GM12874 (cell line): Measurements from ENCODE around the gene LTB4R.

Source experiments
- CTCF ChIP-seq: IDR thresholded peaks from 2 replicates; pipeline ENCODE4 v1.5.1; 2011; ENCODE audit warnings: low read depth, mild to moderate bottlenecking, control low read depth, low read length, moderate library complexity; ENCODE audit not compliant: insufficient read depth

Gene LTB4R

DNA sequence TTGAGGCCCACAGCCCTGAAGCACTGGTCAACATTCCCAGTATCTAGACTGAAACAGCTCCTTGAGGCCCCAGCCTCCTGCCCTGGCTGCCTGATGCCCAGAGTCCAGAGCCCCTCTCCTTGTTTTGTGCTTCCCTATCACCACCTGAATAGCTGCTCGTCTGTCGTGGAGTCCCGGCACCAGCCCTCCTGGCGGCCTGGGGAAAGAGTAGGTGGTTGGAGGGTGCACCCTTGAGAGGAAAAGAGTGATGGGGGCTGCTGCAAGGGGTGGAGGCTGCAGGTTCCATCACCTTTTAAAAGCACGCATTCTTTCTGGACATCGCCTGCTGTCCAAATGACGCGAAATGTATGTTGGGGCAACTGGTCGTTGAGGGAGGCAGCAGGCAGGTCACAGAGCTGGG lies 43.1 kb upstream of the LTB4R start:
- TF ChIP-seq CTCF = no peak

- no peak for TF ChIP-seq CTCF
These were observed 41.9 kb upstream of the LTB4R start for GRCh38 chr14:24269368-24269767.

DNA sequence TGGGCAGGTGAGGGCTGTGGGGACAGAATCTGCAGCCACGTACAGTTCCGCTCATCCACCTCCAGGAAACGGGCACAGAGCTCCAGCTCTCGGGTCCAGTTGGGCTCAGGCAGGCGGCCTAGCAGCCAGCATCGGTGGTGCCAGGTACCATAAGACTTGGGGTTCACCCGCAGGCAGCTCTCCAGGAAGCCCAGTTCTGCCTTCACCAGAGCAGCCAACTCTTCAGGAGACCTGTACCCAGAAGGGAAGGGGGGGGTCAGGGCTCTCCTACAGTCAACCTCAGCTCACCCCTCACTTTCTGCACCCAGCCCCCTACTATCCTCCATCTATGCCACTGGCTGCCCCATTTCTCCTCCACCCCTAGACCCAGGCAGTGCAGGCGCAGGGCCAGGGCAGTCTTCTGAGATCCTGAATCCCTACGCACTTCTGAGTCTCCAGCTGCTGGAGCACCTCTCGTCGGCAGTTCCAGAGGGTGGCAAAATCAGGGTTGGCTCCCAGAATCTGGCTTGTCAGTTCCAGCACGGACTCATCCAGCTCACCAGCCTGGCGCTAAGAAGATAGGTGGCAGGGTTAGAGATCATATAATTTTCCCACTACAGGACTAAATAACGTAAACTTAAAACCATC lies 41.3 kb upstream of the LTB4R start:
- TF ChIP-seq CTCF = no peak

GRCh38 chr14:24270537-24271133 lies 40.7 kb upstream of the LTB4R start:
- no peak for TF ChIP-seq CTCF

DNA sequence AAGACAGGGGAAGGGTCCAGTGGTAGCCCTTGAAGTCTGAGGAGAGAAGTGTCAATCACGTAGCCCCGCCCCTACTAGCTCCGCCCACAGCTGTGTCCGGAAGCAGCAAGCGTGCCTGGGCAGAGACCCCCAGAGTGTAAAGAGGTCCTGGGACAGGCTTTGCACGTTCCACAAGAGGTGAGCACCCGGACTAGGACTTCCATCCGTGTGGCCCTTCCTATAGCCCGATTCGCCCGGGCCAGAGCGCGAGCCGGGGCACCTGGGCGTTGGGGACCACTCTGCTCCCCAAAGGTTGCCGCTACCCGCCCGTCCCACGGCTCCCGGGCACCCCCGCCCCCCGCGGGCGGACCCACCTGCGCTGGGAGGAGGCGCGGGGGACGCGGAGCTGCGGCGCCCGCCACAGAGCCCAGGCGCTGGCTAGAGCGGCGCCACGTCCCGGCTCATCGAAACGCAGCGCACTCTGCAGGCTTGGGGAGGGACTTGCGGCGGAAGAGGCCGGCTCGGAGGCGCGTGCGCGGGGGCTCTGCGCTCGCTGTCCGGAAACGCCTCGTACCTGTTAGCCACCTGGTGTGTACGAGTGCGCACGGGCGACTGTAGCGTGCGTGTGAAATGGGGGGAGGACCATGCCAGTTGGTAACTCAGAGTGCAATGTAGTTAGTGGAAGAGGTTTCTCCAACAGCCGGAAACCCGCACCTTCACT lies 40.0 kb upstream of the LTB4R start, which contains the start of gene RABGGTA:
RABGGTA (minus strand) TSS at position 464 of the 700 bp plus-strand sequence. CDS start 482 bp downstream, outside the sequence.
- peak; percentile 92 for TF ChIP-seq CTCF

GRCh38 chr14:24271834-24272263 lies 39.5 kb upstream of the LTB4R start:
- TF ChIP-seq CTCF = no peak

- no peak for TF ChIP-seq CTCF
These were observed 38.8 kb upstream of the LTB4R start for GRCh38 chr14:24272467-24272866.
